Ectodermal cell (in vitro differentiated cells): Measurements from ENCODE around the gene SREBF1.
"Not testable (repeated sequence)": the region's sequence is repeated elsewhere in the genome, so short reads cannot be mapped to it uniquely, and the experiment has no call there.

Experiments used
- H3K27ac ChIP-seq: 2 replicates; pipeline ENCODE4 v1.7.0; 2013; ENCODE audit warnings: mild to moderate bottlenecking, low read depth, low read length; ENCODE audit not compliant: insufficient read depth, poor library complexity, severe bottlenecking
- H3K27me3 ChIP-seq: 2 replicates; pipeline ENCODE4 v1.7.0; 2013; ENCODE audit warnings: mild to moderate bottlenecking, low read length; ENCODE audit not compliant: insufficient read depth, control insufficient read depth, poor library complexity, severe bottlenecking
- H3K36me3 ChIP-seq: one replicate; pipeline ENCODE4 v1.7.0; 2013; ENCODE audit warnings: low read length; ENCODE audit not compliant: control insufficient read depth, insufficient read depth
- H3K4me1 ChIP-seq: one replicate; pipeline ENCODE4 v1.7.0; 2013; ENCODE audit warnings: low read length; ENCODE audit not compliant: control insufficient read depth, insufficient read depth
- H3K4me3 ChIP-seq: 2 replicates; pipeline ENCODE4 v1.7.0; 2013; ENCODE audit warnings: low read depth, low read length, control low read depth; ENCODE audit not compliant: insufficient read depth
- H3K9me3 ChIP-seq: 2 replicates; pipeline ENCODE4 v1.7.0; 2013; ENCODE audit warnings: mild to moderate bottlenecking, low read length, moderate library complexity; ENCODE audit not compliant: control insufficient read depth
- WGBS, 2 experiments: methylation state at CpG; one replicate each; pipeline ENCODE4 v1.1.7; 2013; ENCODE audit warnings: missing lambda C conversion rate in 2 of 2; 5-methylcytosine and 5-hydroxymethylcytosine counted together

The SREBF1 gene

DNA sequence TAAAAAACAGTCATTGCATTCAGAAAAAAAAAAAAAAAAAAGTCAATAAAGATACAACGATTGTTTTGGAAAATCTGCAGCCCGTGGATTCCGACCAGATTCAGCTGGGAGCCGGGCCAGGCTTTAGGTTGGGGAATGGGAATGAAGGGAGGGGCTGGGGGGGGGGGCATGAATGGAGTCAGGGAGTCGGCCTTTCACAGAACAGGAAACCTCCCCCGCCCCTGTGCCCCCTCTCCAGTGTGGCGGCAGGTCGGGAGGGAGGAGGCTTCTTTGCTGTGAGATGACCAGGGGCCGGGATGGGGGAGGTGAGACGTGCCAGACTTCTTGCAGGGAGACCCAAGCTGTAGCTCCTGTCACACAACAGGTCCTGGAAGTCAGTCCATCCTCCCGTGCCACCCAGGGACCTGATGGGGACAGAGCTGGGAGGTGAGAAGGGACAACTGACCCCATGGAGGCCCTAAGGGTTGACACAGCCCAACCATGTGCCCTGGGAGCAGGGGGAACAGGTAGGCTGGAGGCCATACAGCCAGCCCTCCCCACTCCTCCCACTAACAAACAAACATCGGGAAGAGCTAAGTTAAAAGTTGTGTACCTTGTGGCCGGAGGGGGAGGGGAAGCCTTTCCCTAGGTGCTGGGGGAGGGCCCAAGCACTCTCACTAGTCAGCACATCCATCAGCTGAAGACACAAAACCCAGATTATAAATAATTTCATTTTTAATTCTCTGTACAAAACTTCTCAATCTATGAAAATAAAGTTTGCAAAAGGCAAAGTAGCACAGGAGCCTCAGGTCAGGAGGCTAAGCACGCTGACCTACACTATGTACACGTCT, 25.2 kb downstream of the SREBF1 start:
- no peak overlapping the region for H3K4me3 ChIP-seq
- 34 to 42% methylated on average over 14 of the region's 15 CpGs for WGBS, 2 experiments
- peaks cover 17% of the 10 kb centered on the region for H3K4me1 ChIP-seq
- no peaks in the 10 kb centered on the region for H3K9me3 ChIP-seq
- no peak overlapping the region for H3K27ac ChIP-seq
- peaks cover 28% of the 10 kb centered on the region for H3K27me3 ChIP-seq
- peaks cover 3% of the 10 kb centered on the region for H3K36me3 ChIP-seq

DNA sequence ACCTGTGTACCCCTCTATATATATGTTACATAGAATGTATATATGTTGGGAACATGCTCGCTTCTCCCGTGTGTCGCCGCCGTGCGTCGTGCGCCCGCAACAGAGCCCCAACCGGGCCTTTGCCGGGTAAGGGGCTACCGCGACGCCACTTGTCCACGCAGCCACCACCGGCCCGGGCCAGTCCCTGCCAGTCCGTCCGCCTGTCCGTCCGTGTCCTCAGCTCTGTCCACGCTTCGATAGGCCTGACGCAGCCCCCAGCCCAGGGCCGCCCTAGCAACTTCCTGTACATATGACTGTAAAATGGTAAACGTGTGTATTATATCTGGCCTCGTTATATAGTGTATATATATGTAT, 25.9 kb downstream of the SREBF1 start:
- Histone ChIP-seq H3K9me3 (no peaks in the 10 kb centered on the region), H3K27me3 (peaks cover 28% of the 10 kb centered on the region), H3K4me3 (no peak overlapping the region), H3K4me1 (peaks cover 17% of the 10 kb centered on the region), H3K36me3 (peaks cover 3% of the 10 kb centered on the region), H3K27ac (no peak overlapping the region)
- WGBS, 2 experiments: 39 to 46% methylated on average over 25 of the region's 27 CpGs

DNA sequence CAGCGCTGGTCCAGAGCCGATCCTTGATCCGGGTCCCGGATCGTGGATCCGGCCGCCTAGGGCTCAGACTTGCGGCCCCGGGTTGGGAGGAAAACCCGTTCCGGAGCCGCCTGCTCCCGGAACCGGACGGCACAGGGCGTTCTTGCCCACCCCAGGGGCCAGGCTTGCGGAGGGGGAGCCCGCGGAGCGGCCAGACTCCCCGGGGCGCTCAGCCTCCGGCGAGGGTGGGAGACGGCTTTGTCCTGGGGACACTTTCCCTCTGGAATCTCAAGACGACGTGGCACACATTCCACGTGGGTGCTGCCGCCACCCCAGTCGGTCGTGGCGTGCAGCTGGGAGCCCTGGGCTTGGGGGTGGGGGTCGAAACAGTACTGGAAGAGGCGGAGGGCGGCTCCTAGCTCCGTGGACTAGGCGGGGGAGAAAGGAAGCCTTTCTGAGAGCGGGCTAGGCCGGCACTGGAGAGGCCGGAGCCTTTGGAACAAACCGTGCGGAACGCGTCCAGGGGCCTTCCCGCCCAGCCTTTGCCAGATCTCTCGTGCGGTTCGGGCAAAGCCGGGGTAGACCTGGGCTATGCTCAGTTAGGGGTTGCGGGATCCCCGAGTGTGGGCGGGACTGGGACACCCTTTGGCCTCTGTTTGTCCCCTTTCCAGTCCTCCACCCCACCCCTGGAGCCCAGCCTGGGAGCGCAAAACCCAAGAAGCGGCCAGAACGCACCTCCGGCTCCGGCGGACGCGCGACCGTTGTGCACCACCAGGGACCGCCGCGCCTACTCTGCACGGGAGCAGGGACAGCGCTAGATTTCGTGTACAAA, 26.5 kb downstream of the SREBF1 start:
- Histone ChIP-seq H3K9me3 (no peaks in the 10 kb centered on the region), H3K4me1 (peaks cover 17% of the 10 kb centered on the region), H3K27me3 (peaks cover 28% of the 10 kb centered on the region), H3K36me3 (peaks cover 7% of the 10 kb centered on the region), H3K27ac (no peak overlapping the region), H3K4me3 (peak overlapping the region; percentile 32)
- WGBS, 2 experiments: 4 to 5% methylated on average over 66 to 68 of the region's 68 CpGs

DNA sequence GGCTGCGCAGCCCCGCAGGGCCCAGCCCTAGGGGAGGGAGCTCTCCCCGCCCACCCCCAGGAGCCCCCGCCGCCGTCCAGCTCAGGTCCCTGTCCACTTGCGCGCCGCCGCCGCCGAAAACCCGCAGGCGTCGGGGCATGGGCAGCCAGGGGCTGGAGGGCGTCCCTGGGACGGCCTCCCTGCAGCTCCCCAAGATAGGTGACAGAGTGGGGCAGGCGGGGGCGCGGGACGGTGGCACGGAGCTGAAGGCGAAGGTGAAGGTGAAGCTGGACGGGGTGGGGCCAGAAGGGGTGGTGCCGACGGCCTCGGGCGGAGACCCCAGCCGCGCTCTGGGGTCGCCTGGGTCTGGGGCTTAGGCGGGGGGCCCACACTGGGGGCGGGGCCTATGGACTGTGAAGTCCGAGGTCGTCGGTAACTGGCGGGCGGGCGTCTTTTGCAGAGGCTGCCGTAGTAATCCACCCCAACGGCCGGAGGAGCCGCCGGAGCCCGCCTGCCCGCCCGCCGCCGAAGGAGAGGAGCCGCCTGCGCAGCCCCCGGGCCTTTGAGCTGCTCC, 27.2 kb downstream of the SREBF1 start:
- H3K27me3 ChIP-seq: peaks cover 28% of the 10 kb centered on the region
- H3K27ac ChIP-seq: no peak overlapping the region
- WGBS, 2 experiments: 1% methylated on average over 52 of the region's 52 CpGs
- H3K9me3 ChIP-seq: no peaks in the 10 kb centered on the region
- peaks cover 17% of the 10 kb centered on the region for H3K4me1 ChIP-seq
- peaks cover 7% of the 10 kb centered on the region for H3K36me3 ChIP-seq
- peak overlapping the region; percentile 32 for H3K4me3 ChIP-seq

DNA sequence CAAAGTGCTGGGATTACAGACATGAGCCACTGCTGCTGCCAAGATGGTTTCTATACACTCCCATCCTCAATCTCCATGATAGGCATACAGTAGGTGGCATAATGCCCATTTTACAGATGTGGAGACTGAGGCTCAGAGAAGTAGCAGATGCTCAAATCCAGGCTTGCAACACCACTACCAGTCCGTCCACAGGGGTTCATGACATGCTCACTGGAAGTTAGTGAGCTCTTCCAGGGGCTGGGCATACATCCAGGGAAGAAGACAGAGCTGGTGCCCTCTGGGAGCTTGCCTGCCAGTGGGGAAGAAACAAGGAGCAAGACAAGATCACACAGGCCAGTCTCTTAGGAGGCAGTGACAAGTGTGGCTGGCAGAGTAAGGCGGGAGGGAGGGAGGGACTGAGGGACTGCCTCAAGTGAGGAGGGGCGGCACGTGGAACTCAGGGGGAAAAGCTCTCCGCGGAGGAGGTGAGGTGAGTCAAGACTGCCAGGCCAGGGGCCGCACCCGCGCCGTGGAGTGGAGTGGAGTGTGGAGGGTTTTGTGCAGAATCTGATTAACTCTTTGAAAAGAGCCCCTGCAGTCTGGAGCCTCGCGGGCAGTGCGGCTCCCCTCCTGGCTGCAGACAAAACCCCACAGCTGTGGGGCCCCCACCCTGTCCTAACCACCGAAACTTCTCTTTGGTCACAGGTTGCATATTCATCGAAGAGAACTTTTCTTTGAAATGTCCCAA, 27.9 kb downstream of the SREBF1 start:
- H3K9me3 ChIP-seq: no peaks in the 10 kb centered on the region
- H3K27me3 ChIP-seq: peaks cover 28% of the 10 kb centered on the region
- H3K36me3 ChIP-seq: peaks cover 8% of the 10 kb centered on the region
- H3K4me1 ChIP-seq: peaks cover 17% of the 10 kb centered on the region
- no peak overlapping the region for H3K4me3 ChIP-seq
- H3K27ac ChIP-seq: no peak overlapping the region
- WGBS, 2 experiments: 24 to 26% methylated on average over 15 of the region's 15 CpGs

DNA sequence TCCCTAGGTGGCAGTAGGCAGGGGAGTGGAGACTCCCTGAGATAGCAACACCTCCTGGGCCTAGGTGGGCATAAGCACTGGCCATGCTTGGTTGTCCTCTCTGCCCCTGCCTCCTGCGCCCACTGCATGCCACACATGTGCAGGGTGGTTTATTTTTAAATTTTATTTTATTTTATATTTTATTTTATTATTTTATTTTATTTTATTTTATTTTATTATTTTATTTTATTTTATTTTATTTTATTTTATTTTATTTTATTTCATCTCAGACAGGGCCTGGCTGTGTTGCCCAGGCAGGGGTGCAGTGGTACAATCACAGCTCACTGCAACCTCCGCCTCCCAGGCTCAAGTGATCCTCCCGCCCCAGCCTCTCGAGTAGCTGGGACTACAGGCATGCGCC, 28.6 kb downstream of the SREBF1 start:
- not testable (repeated sequence) for H3K9me3 ChIP-seq, H3K4me3 ChIP-seq, H3K27ac ChIP-seq, H3K36me3 ChIP-seq
- WGBS, 2 experiments: 92 to 95% methylated on average over 4 to 5 of the region's 5 CpGs
- peaks cover 28% of the 10 kb centered on the region for H3K27me3 ChIP-seq
- H3K4me1 ChIP-seq: peaks cover 17% of the 10 kb centered on the region

DNA sequence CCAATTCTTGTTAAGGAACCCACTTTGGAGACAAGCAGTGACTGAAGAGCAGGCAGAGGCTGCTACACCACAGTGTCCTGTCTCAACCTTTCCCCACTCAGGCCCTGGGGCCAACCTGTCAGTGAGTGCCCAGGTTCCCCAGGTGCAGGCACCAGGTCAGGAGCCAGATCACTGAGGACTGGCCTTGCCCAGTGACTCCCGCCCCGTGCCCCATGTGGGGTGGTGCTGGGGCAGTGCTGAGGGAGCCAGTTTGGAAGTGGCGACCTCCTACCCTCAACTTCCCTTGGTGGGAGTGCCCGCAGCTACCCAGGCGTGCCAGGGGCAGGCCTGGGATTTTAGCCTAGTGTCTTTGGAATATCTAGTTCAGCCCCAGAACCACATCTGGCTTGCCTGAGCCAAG, 29.3 kb downstream of the SREBF1 start:
- Histone ChIP-seq H3K4me3 (no peak overlapping the region), H3K9me3 (no peaks in the 10 kb centered on the region), H3K27ac (no peak overlapping the region), H3K36me3 (peaks cover 8% of the 10 kb centered on the region), H3K4me1 (peaks cover 17% of the 10 kb centered on the region), H3K27me3 (peaks cover 28% of the 10 kb centered on the region)
- 93 to 95% methylated on average over 5 of the region's 5 CpGs for WGBS, 2 experiments

DNA sequence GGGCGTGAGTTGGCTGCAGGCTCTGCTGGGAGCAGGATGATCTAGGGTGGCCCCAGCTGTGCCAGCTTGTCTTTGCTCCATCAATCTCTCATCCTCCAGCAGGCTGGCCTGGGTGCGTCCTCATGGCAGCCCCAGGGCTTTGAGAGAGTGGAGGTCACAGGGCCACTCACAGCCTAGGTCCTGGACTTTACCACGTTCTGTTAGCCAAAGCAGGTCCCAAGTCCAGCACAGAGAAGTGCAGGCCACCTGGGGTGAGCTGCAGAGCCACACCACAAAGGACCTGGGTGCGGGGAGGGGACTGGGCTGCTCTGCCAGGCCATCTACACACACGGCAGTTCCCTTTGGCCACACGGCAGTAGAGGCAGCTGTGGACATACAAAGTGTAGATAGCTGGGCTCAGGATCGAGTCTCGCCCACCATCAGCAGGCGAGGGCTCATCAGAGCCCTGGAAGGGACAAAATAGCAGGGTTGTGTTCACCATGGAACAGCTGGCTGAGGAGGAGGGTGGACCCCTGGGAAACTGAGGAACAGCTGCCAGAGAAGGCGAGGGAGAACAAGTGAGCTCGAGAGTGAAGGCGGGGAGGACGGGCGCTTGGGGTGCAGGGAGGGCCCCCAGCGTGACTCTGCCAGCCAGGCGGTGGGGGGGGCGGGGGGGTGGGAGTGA, 30.0 kb downstream of the SREBF1 start:
- peaks cover 15% of the 10 kb centered on the region for H3K4me1 ChIP-seq
- 86 to 91% methylated on average over 11 to 12 of the region's 17 CpGs for WGBS, 2 experiments
- no peak overlapping the region for H3K27ac ChIP-seq
- H3K27me3 ChIP-seq: peaks cover 28% of the 10 kb centered on the region
- peaks cover 8% of the 10 kb centered on the region for H3K36me3 ChIP-seq
- H3K4me3 ChIP-seq: no peak overlapping the region
- no peaks in the 10 kb centered on the region for H3K9me3 ChIP-seq

DNA sequence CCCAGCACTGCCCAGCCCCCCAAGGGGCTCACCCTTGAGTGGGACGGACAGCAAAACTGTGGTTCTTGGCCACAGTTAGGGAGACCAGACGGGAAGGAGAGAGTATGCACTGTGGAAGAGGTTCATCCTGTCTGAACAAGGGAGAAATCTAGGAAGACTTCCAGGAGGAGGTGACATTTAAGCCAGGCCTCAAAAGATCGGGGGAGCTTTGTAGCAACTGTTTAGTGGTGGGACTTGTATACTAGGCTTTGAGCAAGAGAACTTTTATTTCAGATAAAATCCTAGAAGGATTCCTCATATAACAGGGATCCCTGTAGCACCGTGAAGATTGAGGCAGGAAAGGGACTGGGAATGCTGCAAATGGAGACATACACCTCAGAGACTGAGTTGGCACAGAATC, 30.8 kb downstream of the SREBF1 start:
- WGBS, 2 experiments: 96% methylated on average over 4 of the region's 4 CpGs
- no peak overlapping the region for H3K4me3 ChIP-seq
- H3K4me1 ChIP-seq: peaks cover 10% of the 10 kb centered on the region
- H3K9me3 ChIP-seq: no peaks in the 10 kb centered on the region
- peaks cover 28% of the 10 kb centered on the region for H3K27me3 ChIP-seq
- peaks cover 8% of the 10 kb centered on the region for H3K36me3 ChIP-seq
- no peak overlapping the region for H3K27ac ChIP-seq
